SK-N-SH treated with all-trans-retinoic acid at 6 μM for 48 hours (cell line): ENCODE results near the gene R3HDM4.

Experiments used
- ATAC-seq: fragments of 200-7000 bp; cut with Tn5 transposase; 3 replicates; pipeline ENCODE4 v1.9.1; 2020; ENCODE audit warnings: mild to moderate bottlenecking, moderate library complexity
- ARNTL ChIP-seq: fragments of 450-650 bp; formaldehyde crosslinking; IDR thresholded peaks from 2 replicates; pipeline ENCODE4 v1.5.0; 2020; ENCODE audit warnings: low read depth, mild to moderate bottlenecking, moderate library complexity, borderline replicate concordance
- BACH2 ChIP-seq: fragments of 250-450 bp; sonication (Bioruptor Pico); IDR thresholded peaks from 2 replicates; pipeline ENCODE4 v1.9.0; 2021; ENCODE audit warnings: mild to moderate bottlenecking, borderline replicate concordance
- CSDC2 ChIP-seq: fragments of 250-450 bp; sonication (Bioruptor Pico); IDR thresholded peaks from 2 replicates; pipeline ENCODE4 v1.5.0; 2020; ENCODE audit warnings: mild to moderate bottlenecking, moderate library complexity
- ESRRG ChIP-seq: fragments of 250-450 bp; sonication (Bioruptor Pico); IDR thresholded peaks from 2 replicates; pipeline ENCODE4 v1.6.1; 2021; ENCODE audit warnings: mild to moderate bottlenecking
- GLIS3 ChIP-seq: fragments of 250-450 bp; sonication (Bioruptor Pico); IDR thresholded peaks from 2 replicates; pipeline ENCODE4 v1.5.0; 2020; ENCODE audit warnings: mild to moderate bottlenecking, moderate library complexity
- ISL1 ChIP-seq: fragments of 250-450 bp; sonication (Bioruptor Pico); IDR thresholded peaks from 2 replicates; pipeline ENCODE4 v2.1.2; 2022; ENCODE audit warnings: mild to moderate bottlenecking, moderate library complexity
- OSR1 ChIP-seq: fragments of 250-450 bp; sonication (Bioruptor Pico); IDR thresholded peaks from 2 replicates; pipeline ENCODE4 v1.8.0; 2022; ENCODE audit warnings: moderate library complexity, mild to moderate bottlenecking, inconsistent platforms
- PPARA ChIP-seq: fragments of 250-450 bp; sonication (Bioruptor Pico); IDR thresholded peaks from 2 replicates; pipeline ENCODE4 v1.5.0; 2020; ENCODE audit warnings: mild to moderate bottlenecking, borderline replicate concordance
- RARB ChIP-seq: fragments of 250-450 bp; sonication (Bioruptor Pico); IDR thresholded peaks from 2 replicates; pipeline ENCODE4 v1.8.0; 2021; ENCODE audit warnings: mild to moderate bottlenecking, moderate library complexity
- SNAI2 ChIP-seq: fragments of 250-450 bp; sonication (Bioruptor Pico); IDR thresholded peaks from 2 replicates; pipeline ENCODE4 v1.5.0; 2020; ENCODE audit warnings: mild to moderate bottlenecking, moderate library complexity
- TCF4 ChIP-seq: fragments of 250-450 bp; sonication (Bioruptor Pico); IDR thresholded peaks from 2 replicates; pipeline ENCODE4 v1.8.0; 2021; ENCODE audit warnings: mild to moderate bottlenecking, moderate library complexity, borderline replicate concordance
- TOX ChIP-seq: fragments of 250-450 bp; sonication (Bioruptor Pico); IDR thresholded peaks from 2 replicates; pipeline ENCODE4 v1.8.0; 2021; ENCODE audit warnings: mild to moderate bottlenecking, moderate library complexity, borderline replicate concordance
- ZC3H10 ChIP-seq: fragments of 250-450 bp; sonication (Bioruptor Pico); IDR thresholded peaks from 2 replicates; pipeline ENCODE4 v1.5.1; 2021; ENCODE audit warnings: mild to moderate bottlenecking, moderate library complexity
- ZFP30 ChIP-seq: fragments of 450-650 bp; formaldehyde crosslinking; IDR thresholded peaks from 2 replicates; pipeline ENCODE4 v1.5.0; 2022; ENCODE audit warnings: mild to moderate bottlenecking, moderate library complexity
- ZNF565 ChIP-seq: fragments of 450-650 bp; formaldehyde crosslinking; conservative IDR thresholded peaks from 2 replicates; pipeline ENCODE4 v1.5.0; 2020; ENCODE audit warnings: low read depth, mild to moderate bottlenecking, moderate library complexity
- ZNF70 ChIP-seq: fragments of 450-650 bp; formaldehyde crosslinking; IDR thresholded peaks from 2 replicates; pipeline ENCODE4 v1.5.0; 2020; ENCODE audit warnings: mild to moderate bottlenecking, moderate library complexity
- ZNF8 ChIP-seq: fragments of 450-650 bp; formaldehyde crosslinking; IDR thresholded peaks from 2 replicates; pipeline ENCODE4 v1.5.0; 2020; ENCODE audit warnings: mild to moderate bottlenecking, moderate library complexity
- TF ChIP-seq, protein P1 (sequence below): fragments of 250-450 bp; sonication (Bioruptor Pico); IDR thresholded peaks from 2 replicates; pipeline ENCODE4 v1.8.0; 2020; ENCODE audit warnings: mild to moderate bottlenecking, moderate library complexity, borderline replicate concordance
- TF ChIP-seq, protein P2 (sequence below): fragments of 250-450 bp; sonication (Bioruptor Pico); IDR thresholded peaks from 2 replicates; pipeline ENCODE4 v1.5.1; 2021; ENCODE audit warnings: mild to moderate bottlenecking, moderate library complexity
- TF ChIP-seq, protein P3 (sequence below): fragments of 250-450 bp; sonication (Bioruptor Pico); IDR thresholded peaks from 2 replicates; pipeline ENCODE4 v1.5.1; 2020; ENCODE audit warnings: low read depth, mild to moderate bottlenecking, moderate library complexity
- TF ChIP-seq, protein P4 (sequence below): fragments of 250-450 bp; sonication (Bioruptor Pico); IDR thresholded peaks from 2 replicates; pipeline ENCODE4 v1.8.0; 2021; ENCODE audit warnings: low read depth, mild to moderate bottlenecking, moderate library complexity, borderline replicate concordance

The R3HDM4 gene

DNA sequence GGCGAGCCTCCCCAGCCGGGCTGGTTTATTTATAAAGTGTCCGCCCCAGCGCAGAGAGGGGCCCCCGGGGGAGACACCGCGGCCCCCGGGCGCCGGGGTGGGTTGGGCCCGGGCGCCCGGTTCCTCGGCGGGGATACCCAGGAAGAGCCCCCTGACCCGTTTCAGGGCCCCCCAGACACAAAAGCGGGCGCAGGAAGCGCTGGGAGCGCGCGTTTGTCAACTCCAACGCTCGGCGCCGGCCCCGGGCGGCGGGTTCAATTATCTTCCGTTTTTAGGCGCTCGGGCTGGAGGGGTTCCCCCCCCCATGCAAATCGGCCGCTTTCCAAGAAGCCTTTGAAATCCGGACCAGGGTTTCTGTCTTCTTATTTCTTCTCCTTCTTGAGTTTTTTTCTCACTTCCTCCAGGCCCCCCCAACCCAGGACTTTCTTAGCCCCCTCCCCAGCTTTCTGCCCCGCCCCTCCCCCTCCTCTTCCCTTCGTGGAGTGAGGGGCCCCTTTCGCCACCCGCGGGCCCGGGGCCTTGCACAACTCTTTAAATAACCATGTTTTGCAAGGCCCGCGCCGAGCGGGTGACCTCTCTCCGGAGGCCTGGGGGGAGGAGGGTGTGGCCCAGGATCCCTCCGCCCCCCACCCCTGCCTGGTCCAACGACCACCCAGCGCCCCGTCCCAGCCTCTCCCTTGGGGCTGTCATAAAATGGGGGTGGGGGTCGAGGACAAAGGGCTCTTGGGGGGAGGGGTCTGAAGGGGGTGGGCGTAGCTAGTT, 13.8 kb upstream of the R3HDM4 start:
- TF ChIP-seq, protein P1, sequence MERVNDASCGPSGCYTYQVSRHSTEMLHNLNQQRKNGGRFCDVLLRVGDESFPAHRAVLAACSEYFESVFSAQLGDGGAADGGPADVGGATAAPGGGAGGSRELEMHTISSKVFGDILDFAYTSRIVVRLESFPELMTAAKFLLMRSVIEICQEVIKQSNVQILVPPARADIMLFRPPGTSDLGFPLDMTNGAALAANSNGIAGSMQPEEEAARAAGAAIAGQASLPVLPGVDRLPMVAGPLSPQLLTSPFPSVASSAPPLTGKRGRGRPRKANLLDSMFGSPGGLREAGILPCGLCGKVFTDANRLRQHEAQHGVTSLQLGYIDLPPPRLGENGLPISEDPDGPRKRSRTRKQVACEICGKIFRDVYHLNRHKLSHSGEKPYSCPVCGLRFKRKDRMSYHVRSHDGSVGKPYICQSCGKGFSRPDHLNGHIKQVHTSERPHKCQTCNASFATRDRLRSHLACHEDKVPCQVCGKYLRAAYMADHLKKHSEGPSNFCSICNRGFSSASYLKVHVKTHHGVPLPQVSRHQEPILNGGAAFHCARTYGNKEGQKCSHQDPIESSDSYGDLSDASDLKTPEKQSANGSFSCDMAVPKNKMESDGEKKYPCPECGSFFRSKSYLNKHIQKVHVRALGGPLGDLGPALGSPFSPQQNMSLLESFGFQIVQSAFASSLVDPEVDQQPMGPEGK = peak; percentile 94; the same call in 1 of the 2 replicates
- no peak for TF ChIP-seq ISL1 (CRISPR knock-in tag)
- ATAC-seq = no peak; the same call in 2 of the 3 replicates

DNA sequence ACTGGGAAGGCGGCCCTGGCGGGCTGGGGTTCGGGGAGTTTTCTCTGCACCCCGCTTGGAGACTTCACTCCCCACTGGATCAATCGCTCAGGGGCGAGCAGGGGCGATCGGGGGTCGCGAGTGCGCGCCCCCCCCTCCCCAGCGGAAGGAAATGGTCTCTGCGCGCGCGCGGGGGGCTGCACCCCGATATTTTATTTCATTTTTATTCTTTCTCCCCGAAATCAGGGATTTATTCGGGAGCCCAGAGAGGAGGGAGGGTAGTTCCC, 13.2 kb upstream of the R3HDM4 start:
- no peak for TF ChIP-seq ISL1 (CRISPR knock-in tag)
- TF ChIP-seq ZFP30 = no peak
- no peak for TF ChIP-seq ESRRG
- no peak for TF ChIP-seq SNAI2 (CRISPR knock-in tag)
- ATAC-seq = no peak

DNA sequence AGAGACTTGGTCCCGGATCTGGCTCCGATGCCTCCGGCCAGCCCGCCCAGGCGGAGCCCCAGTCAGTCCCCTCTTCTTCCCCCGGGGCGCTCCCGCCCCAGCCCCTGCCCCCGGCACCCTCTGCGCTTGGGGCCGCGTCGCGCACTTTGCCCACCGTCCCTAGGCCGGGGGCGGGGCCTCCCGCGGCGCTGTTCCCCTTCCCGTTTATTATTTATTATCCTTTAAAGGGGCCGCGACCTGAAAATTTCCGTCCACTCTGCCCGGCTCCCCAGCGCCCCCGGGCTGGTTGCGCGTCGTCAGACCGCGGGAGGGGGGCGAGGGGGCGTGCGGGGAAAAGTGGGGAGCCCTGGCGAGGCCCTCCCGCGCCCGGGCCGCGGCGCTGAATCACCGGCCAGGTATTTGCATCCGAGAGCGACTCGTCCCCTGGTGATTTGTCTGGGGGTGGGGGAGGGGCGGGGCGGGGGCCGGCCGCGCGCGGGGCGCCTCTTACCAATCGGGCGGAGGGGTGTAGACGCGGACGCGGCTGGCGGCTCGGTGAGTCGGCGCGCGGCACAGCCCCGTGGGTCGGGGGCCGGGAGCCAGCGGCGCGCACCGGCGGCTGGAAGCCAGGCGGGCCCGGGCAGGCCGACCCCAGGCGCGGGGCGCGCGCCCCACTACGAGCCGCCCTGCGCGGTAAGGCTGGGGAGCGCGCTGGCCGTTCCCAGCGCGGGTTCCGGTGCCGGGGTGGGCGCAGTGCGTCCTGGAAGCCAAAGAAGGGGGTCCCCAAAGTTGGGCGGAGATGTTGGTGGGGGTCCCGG, 12.7 kb upstream of the R3HDM4 start, which contains the start of gene ARID3A:
TSS of gene ARID3A (plus strand) at position 510 of the 797 bp plus-strand sequence. CDS start 3,494 bp downstream, outside the sequence.
- peak; percentile 74 for ATAC-seq
- no peak for TF ChIP-seq CSDC2 (CRISPR knock-in tag)
- TF ChIP-seq, protein P2, sequence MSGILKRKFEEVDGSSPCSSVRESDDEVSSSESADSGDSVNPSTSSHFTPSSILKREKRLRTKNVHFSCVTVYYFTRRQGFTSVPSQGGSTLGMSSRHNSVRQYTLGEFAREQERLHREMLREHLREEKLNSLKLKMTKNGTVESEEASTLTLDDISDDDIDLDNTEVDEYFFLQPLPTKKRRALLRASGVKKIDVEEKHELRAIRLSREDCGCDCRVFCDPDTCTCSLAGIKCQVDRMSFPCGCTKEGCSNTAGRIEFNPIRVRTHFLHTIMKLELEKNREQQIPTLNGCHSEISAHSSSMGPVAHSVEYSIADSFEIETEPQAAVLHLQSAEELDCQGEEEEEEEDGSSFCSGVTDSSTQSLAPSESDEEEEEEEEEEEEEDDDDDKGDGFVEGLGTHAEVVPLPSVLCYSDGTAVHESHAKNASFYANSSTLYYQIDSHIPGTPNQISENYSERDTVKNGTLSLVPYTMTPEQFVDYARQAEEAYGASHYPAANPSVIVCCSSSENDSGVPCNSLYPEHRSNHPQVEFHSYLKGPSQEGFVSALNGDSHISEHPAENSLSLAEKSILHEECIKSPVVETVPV (CRISPR knock-in tag) = no peak
- no peak for TF ChIP-seq TOX

DNA sequence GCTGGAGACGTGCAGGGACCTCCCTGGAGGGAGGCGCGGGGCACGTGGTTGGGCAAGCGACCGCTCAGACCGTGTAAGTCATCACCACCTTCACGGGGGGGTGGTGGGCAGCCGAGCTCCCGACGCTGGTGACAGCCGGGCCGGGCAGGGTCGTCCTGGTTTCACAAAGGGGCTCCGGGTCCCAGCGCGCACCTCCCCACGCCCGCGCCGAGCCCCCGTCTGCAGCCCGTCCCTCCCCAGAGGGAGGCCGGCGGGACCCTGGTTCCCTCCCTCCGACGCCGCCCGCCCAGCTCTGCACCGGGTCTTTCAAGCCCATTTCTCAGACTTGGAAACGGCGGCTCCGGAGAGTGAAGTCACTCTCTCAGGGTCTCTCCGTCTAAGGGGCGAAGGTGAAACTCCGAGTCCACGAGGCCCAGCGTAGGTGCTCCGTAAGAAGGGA, 12.1 kb upstream of the R3HDM4 start:
- TF ChIP-seq, protein P3, sequence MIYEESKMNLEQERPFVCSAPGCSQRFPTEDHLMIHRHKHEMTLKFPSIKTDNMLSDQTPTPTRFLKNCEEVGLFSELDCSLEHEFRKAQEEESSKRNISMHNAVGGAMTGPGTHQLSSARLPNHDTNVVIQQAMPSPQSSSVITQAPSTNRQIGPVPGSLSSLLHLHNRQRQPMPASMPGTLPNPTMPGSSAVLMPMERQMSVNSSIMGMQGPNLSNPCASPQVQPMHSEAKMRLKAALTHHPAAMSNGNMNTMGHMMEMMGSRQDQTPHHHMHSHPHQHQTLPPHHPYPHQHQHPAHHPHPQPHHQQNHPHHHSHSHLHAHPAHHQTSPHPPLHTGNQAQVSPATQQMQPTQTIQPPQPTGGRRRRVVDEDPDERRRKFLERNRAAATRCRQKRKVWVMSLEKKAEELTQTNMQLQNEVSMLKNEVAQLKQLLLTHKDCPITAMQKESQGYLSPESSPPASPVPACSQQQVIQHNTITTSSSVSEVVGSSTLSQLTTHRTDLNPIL (CRISPR knock-in tag) = no peak
- TF ChIP-seq ZNF565 (no peak), PPARA (CRISPR knock-in tag) (no peak), GLIS3 (CRISPR knock-in tag) (no peak), ARNTL (CRISPR knock-in tag) (no peak), ZNF70 (CRISPR knock-in tag) (no peak), ESRRG (no peak), CSDC2 (CRISPR knock-in tag) (no peak), ZC3H10 (CRISPR knock-in tag) (no peak), RARB (CRISPR knock-in tag) (no peak), TCF4 (CRISPR knock-in tag) (no peak), OSR1 (no peak), BACH2 (CRISPR knock-in tag) (no peak), SNAI2 (CRISPR knock-in tag) (no peak), ZNF8 (CRISPR knock-in tag) (no peak)
- TF ChIP-seq, protein P4, sequence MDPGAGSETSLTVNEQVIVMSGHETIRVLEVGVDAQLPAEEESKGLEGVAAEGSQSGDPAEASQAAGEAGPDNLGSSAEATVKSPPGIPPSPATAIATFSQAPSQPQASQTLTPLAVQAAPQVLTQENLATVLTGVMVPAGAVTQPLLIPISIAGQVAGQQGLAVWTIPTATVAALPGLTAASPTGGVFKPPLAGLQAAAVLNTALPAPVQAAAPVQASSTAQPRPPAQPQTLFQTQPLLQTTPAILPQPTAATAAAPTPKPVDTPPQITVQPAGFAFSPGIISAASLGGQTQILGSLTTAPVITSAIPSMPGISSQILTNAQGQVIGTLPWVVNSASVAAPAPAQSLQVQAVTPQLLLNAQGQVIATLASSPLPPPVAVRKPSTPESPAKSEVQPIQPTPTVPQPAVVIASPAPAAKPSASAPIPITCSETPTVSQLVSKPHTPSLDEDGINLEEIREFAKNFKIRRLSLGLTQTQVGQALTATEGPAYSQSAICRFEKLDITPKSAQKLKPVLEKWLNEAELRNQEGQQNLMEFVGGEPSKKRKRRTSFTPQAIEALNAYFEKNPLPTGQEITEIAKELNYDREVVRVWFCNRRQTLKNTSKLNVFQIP (CRISPR knock-in tag) = no peak
- TF ChIP-seq, all 23 proteins: peak for 0
- peak; percentile 67 for ATAC-seq
